Endothelial cell of umbilical vein (primary cell): ENCODE results near the gene PRKD1.

Source experiments
- FOS ChIP-seq: IDR thresholded peaks from 2 replicates; pipeline ENCODE4 v1.6.1; 2011; ENCODE audit warnings: mild to moderate bottlenecking, low read length, moderate library complexity, borderline replicate concordance; ENCODE audit not compliant: insufficient read depth
- JUN ChIP-seq: IDR thresholded peaks from 2 replicates; pipeline ENCODE4 v1.6.1; 2011; ENCODE audit warnings: borderline replicate concordance, low read depth; ENCODE audit not compliant: insufficient read length, insufficient read depth
- POLR2A ChIP-seq: IDR thresholded peaks from 2 replicates; pipeline ENCODE4 v1.6.1; 2012; ENCODE audit warnings: low read depth, mild to moderate bottlenecking, control low read depth, low read length
- TF ChIP-seq, protein P1 (sequence below), 2 donors: IDR thresholded peaks; 1 replicate in 1 of 2; 2 replicates in 1 of 2; pipeline ENCODE4 v1.5.1; 2011; ENCODE audit warnings: low read length in 2 of 2, mild to moderate bottlenecking in 2 of 2, moderate library complexity in 2 of 2, control low read depth in 1 of 2, inconsistent platforms in 1 of 2, low read depth in 1 of 2; ENCODE audit not compliant: insufficient read depth in 1 of 2; ENCODE audit errors: extremely low read depth in 1 of 2

GRCh38 chr14:29663281-29663801, 264.3 kb downstream of the PRKD1 start:
- TF ChIP-seq POLR2A: no peak
- TF ChIP-seq, protein P1, sequence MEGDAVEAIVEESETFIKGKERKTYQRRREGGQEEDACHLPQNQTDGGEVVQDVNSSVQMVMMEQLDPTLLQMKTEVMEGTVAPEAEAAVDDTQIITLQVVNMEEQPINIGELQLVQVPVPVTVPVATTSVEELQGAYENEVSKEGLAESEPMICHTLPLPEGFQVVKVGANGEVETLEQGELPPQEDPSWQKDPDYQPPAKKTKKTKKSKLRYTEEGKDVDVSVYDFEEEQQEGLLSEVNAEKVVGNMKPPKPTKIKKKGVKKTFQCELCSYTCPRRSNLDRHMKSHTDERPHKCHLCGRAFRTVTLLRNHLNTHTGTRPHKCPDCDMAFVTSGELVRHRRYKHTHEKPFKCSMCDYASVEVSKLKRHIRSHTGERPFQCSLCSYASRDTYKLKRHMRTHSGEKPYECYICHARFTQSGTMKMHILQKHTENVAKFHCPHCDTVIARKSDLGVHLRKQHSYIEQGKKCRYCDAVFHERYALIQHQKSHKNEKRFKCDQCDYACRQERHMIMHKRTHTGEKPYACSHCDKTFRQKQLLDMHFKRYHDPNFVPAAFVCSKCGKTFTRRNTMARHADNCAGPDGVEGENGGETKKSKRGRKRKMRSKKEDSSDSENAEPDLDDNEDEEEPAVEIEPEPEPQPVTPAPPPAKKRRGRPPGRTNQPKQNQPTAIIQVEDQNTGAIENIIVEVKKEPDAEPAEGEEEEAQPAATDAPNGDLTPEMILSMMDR (IDR thresholded peaks at IDR 0.05; ENCODE audit: extremely low read depth in 1 of 2, insufficient read depth in 1 of 2, low read depth in 1 of 2, low read length in 2 of 2): no peak
- no peak for TF ChIP-seq JUN
- TF ChIP-seq FOS: no peak
